ENCODE data around the gene MOG. TPM values are rescaled to one million over a fixed set of nuclear protein-coding genes. Genes with fewer than 3 reads are reported as not detected.

MOG gene
- polyA plus RNA-seq, 1 of the 3 experiments (the other 2 are of a cell fraction), result not detected

DNA sequence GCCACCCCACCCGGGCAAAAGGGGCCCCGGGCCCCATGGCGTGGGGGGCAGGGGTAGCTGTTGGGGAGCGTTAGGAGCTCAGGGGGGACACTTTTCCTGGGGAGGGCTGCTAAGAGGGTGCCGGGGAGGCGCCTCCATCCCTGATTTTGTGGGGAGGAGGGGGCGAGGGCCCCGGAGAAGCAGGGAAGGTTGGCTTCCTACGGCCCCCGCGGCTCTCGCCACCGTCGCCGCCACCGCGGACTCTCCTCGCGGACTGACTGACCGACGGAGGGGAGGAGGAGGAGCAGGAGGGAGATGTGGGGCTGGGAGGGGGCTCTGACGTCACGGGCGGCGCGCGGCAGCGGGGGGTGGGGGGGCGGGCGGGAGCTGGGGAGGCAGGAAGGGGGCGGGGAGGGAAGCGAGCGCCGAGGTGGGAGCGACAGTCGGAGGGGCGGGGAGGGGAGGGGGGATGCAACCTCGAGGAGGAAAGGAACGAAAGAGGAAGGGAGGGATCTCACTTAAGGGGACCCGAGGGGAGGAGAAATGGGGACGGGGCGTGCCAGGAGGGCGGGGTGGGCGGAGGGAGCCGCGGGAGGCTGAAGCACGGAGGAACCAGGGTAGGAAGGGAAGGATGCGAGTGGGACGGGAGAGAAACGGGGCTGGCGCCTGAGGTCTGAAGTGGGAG is 29.0 kb upstream of the MOG start (continued):
- TF ChIP-seq RAD21 (IDR thresholded peaks at IDR 0.05; ENCODE audit: low read length) (no peak), FOXJ3 (CRISPR knock-in tag; IDR thresholded peaks at IDR 0.05) (no peak)

GRCh38 chr6:29628419-29629281 is 28.2 kb upstream of the MOG start:
- peak; percentile 90 for DNase-seq
- H3K9me3 ChIP-seq, result no peaks in the 10 kb centered on the region
- peak overlapping the region; percentile 50 to 74; a peak in 3 of 4 replicates for H3K27ac ChIP-seq (ENCODE audit: low read depth in 2 of 2, low read length in 1 of 2)
- WGBS (ENCODE audit: low lambda C conversion rate), result 2% methylated on average over 29 of the region's 32 CpGs
- ChIA-PET POLR2A (interaction anchor here (1.1 kb wide), 1 partner anchor 17 kb away, joined by 5 read pairs; no protein-coding TSS in a partner anchor), CTCF (interaction anchor here (0.6 to 7.6 kb wide), 12 partner anchors 9 to 705 kb away, joined by 3 to 79 read pairs (median 4); partner anchors contain the start of gene TRIM27)
- no peaks in the 10 kb centered on the region for H3K9me2 ChIP-seq
- TF ChIP-seq RAD21 (IDR thresholded peaks at IDR 0.05; ENCODE audit: low read length) (peak; percentile 60), GABPA (IDR thresholded peaks at IDR 0.05; ENCODE audit: low read depth) (no peak), RFX5 (IDR thresholded peaks at IDR 0.05; ENCODE audit: low read length) (peak; percentile 35; the same call in 1 of the 2 replicates), YY1 (IDR thresholded peaks at IDR 0.05; ENCODE audit: low read depth) (no peak), SMC3 (IDR thresholded peaks at IDR 0.05; ENCODE audit: low read depth, low read length) (peak; percentile 42), TAF1 (IDR thresholded peaks at IDR 0.05; ENCODE audit: borderline replicate concordance, low read depth, low read length) (0 out of 2 replicates have a peak, but pooled peaks have one; percentile 32), SIN3A (IDR thresholded peaks at IDR 0.05; ENCODE audit: borderline replicate concordance, low read depth, low read length) (0 out of 2 replicates have a peak, but pooled peaks have one; percentile 61), CHD2 (IDR thresholded peaks at IDR 0.05; ENCODE audit: low read length, partially characterized antibody) (peak; percentile 47)
- TF ChIP-seq, protein P1, sequence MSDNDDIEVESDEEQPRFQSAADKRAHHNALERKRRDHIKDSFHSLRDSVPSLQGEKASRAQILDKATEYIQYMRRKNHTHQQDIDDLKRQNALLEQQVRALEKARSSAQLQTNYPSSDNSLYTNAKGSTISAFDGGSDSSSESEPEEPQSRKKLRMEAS (IDR thresholded peaks at IDR 0.05; ENCODE audit: low read depth), result peak; percentile 82
- TF ChIP-seq, protein P2, sequence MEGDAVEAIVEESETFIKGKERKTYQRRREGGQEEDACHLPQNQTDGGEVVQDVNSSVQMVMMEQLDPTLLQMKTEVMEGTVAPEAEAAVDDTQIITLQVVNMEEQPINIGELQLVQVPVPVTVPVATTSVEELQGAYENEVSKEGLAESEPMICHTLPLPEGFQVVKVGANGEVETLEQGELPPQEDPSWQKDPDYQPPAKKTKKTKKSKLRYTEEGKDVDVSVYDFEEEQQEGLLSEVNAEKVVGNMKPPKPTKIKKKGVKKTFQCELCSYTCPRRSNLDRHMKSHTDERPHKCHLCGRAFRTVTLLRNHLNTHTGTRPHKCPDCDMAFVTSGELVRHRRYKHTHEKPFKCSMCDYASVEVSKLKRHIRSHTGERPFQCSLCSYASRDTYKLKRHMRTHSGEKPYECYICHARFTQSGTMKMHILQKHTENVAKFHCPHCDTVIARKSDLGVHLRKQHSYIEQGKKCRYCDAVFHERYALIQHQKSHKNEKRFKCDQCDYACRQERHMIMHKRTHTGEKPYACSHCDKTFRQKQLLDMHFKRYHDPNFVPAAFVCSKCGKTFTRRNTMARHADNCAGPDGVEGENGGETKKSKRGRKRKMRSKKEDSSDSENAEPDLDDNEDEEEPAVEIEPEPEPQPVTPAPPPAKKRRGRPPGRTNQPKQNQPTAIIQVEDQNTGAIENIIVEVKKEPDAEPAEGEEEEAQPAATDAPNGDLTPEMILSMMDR (IDR thresholded peaks at IDR 0.05), result peak; percentile 63
- peak overlapping the region; percentile 54 to 74 for H3K4me3 ChIP-seq (ENCODE audit: low read depth in 2 of 2, low read length in 1 of 2)
- peaks cover 0 to 5% of the 10 kb centered on the region in 2 experiments for H3K36me3 ChIP-seq (replicated peaks in 1 of 2; ENCODE audit: control insufficient read depth in 1 of 2, insufficient read depth in 2 of 2, low read length in 1 of 2)
- peaks cover 16 to 20% of the 10 kb centered on the region in 2 experiments; a peak in 2 of 4 replicates for H3K4me1 ChIP-seq (ENCODE audit: control insufficient read depth in 1 of 2, insufficient read depth in 2 of 2, low read depth in 1 of 2, low read length in 1 of 2)
- H3K79me2 ChIP-seq (ENCODE audit: insufficient read depth), result peaks cover 14% of the 10 kb centered on the region; the same call in 1 of the 2 replicates
- H3K4me2 ChIP-seq, result peak overlapping the region; percentile 99
- no peaks in the 10 kb centered on the region for H4K20me1 ChIP-seq (ENCODE audit: insufficient read depth)
- peaks cover 4% of the 10 kb centered on the region for H3F3A ChIP-seq (replicated peaks; ENCODE audit: insufficient read depth)
- H2AFZ ChIP-seq (ENCODE audit: low read depth), result peak overlapping the region; percentile 82
- H3K27me3 ChIP-seq (ENCODE audit: insufficient read depth), result no peaks in the 10 kb centered on the region
- H3K9ac ChIP-seq, result peak overlapping the region; percentile 66

All from SK-N-SH (cell line).